Measurements from ENCODE around the gene CADM2.

CADM2 gene

DNA sequence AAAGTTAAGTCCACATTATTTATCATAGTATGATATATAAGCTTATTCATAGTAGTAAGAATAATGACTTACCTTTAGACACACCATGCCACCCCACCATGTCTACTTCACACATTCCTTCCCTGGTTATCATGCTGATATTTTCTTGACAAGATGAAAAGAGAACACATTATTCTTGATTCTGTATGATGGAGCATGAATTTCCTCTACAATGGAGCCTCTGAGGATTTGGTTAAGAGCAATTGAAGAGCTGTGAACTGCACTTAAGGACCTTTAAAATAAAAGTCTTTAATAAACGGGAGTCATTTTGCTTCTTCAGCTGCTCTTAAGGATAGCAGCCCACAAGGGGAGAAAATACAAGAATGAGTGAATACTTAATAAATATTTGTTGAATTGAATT is 226.7 kb downstream of the CADM2 start:
- no peak for DNase-seq (ENCODE audit: low read depth, low spot score)

DNA sequence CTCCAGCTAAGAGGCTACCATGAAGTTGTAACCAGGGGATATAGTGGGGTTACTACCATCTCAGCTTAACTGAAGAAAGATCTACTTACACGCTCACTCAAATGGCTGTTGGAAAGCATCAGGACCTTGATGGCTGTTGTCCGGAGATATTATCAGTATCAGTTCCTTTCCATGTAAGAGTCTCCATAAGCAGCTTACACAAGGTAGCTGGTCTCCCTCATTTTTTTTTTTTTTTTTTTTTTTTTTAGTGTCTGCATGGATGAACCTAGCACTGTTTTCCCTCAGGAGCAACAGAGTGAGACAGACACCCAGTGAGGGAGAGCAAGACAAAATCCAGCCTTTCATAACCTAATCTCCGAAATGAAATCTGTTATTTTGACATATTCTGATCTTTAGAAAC is 230.9 kb downstream of the CADM2 start:
- no peak for DNase-seq (ENCODE audit: low read depth, low spot score)

DNA sequence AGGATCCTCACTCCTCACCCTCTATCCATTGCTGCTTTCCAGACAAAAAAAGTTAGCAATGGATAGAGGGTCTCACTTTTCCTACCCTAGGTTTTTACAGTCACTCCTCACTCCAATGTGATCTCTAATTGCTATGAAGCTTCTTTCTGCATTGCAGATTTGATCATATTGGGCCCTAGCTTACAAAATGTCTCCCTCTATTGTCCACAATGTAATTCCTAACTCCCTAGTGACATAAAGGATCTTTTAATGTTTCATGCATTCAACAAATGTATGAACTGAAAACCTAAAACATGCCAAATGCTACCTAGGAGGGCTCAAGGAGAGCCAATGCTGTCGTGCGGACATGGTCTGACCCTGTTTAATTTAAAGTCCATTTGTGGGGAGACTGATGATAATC is 234.8 kb downstream of the CADM2 start:
- no peak for DNase-seq (ENCODE audit: low read depth, low spot score)

DNA sequence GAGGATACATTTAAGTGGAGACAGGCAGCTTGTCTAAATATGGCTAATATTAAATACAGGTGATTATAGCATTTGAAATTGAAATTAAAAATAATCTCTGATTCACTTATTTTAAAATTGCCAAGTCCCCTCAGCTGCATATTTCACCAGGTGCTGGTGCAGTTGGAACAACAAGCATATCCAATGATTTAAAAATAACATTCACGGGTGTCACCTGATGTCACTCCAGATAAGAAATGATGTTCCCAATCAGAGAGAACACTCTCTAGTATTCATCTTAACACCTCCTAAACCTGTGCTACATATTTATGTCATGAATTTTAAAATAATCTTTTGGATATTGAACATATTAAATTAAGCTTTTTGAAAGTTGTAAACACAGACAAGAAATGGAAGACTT is 249.9 kb downstream of the CADM2 start:
- DNase-seq (ENCODE audit: low read depth, low spot score) = no peak

DNA sequence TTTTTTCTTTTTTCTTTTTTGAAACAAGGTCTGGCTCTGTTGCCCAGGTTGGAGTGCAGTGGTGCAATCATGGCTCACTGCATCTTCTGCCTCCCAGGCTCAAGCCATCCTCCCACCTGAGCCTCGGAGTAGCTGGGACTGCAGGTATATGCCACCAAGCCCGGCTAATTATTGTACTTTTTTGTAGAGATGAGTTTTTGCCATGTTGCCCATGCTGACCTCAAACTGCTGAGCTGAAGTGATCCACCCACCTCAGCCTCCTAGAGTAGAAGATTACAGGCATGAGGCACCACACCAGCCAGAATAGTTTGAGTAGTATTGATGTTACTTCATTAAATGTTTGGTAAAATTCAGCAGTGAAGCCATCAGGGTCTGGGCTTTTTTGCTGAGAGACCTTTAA is 251.8 kb downstream of the CADM2 start:
- DNase-seq (ENCODE audit: low read depth, low spot score) = no peak

DNA sequence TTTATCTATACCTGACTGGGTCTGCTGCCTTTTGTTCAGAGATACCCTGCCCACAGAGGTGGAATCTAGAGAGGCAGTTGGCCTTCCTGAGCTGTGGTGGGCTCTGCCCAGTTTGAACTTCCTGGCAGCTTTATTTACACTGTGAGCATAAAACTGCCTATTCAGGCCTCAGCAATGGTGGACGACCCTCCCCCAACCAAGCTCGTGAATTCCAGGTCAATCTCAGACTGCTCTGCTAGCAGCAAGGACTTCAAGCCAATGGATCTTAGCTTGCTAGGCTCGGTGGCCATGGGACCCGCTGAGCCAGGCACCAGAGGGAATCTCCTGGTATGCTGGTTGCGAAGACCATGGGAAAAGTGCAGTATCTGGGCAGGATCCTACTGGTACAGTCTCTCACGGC is 270.2 kb downstream of the CADM2 start:
- DNase-seq (ENCODE audit: low read depth, low spot score) = no peak

DNA sequence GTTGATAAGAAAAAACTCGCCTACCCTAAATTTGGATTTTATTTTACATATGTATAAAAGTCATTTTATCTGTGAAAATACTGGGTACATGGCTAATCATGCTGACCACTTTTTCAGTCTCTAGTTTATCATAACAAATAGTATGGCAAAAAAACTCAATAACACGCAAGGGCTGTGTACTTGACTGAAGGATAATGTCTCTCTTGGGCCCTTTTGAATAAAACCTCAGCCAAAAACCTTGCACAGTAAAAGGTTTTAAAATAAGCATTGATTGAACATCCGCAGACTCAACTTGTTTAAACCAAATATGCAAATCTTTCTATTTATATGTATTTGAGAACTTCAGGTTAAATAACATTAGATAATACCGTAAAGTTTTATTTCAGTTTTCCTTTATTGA is 285.3 kb downstream of the CADM2 start:
- DNase-seq (ENCODE audit: low read depth, low spot score) = no peak

DNA sequence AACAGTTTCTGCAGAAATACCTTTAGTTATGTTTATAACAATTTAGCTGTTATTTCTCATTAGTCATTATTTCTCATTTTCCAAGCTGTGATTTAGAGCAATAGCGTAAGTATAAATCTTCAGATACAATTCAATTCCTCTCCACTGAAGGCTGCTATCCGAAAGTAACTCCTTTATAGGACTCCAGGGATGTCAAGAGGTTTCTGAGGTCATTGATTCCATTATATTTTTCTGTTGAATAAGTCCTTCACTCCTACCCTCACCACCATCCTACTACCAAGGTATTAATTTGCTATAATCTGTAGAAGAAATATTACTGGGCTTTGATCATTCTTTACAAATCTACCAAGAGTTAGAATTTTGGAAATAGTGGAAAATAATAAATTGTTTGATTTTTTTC is 285.7 kb downstream of the CADM2 start:
- no peak for DNase-seq (ENCODE audit: low read depth, low spot score)

DNA sequence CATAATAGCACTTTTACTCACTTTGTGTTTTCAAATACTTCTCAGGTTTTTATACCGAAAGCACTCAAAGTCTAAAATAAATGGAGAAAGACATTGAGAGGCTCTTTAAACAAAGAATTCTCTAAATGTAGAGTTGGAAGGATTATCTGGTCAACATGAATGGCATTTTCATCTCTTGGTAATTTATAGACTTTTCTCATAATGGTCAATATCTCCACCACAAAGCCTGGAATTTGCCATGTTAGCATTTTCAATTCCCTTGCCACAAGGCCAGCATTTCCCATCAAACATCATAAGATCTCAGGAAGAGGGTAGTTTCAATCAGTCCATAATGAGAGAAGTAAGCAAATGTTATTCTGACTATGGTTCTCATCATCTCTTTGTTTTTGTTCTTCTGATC is 293.0 kb downstream of the CADM2 start:
- no peak for DNase-seq (ENCODE audit: low read depth, low spot score)

DNA sequence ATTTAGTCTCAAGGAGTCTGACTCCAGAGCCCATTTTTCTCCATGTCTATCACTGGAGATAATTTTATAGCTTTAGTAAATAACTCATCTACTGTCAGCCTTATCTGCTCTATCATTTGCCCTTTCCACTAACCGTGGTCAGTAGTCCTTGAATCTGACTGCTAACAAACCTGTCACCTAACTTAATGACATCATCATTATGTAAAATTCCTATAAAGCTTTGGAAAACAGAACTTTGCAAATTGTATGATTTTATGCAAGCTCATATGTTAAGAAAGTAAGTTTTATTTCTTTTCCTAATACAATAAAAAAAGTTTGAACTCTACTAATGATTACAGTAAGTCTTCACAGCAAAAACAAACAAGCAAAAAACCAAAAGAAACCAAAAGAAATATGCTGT is 293.9 kb downstream of the CADM2 start:
- DNase-seq (ENCODE audit: low read depth, low spot score) = no peak

DNA sequence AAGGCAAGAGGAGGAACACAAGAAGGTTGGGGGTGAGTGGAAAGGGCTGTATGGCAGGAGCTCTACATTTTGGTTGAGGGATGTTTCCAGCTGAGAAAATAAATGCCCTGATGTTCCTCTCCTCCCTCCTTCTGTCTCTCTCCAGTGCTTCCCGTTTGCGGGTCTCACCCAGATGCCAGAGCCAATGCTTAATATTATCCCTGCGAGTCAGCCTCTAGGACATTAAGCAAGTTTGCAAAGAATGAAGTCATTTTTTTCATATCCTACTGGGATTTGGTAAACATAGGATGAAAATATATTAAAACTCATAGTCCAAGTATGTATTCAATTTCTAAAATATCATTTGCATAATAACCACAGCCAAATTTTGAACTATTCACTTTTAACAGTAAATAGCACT is 295.9 kb downstream of the CADM2 start:
- no peak for DNase-seq (ENCODE audit: low read depth, low spot score)

DNA sequence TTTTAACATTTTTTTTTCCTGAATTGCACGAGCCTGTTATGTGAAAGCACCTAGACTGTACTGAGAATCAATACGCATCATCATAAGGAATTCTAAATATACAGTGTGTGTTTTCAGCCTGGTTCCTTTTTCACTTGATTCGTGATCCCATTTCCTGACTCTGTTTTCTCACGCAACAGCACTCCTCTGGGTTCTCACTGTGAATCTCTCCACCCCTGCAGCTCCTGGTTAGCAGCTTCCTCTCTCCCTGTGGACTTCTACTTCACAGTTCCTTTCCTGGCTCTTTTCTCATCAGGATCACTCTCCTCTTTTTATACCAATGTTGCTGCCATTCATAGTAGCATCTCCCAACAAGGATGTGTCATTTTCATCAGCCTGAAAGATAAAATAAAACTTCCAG is 297.2 kb downstream of the CADM2 start:
- no peak for DNase-seq (ENCODE audit: low read depth, low spot score)

DNA sequence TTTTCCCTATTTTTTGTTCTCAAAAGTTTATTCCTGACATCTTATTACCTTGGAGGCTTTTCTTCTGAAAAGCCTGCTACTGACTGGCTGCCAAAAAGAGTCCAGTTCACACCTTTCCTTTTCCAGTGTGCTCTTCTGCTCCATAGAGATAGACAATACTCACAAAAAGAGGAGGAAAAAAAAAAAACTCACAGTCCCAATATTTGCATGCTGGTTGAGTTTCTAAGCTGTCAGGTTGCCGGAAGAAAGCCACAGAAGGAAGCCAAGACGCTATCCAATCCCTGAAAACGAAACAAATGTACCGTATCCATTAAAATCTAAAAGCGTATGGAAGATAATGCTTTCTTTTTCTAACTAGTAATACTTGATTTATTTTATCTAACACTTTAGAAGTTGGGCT is 299.5 kb downstream of the CADM2 start:
- DNase-seq (ENCODE audit: low read depth, low spot score) = peak; percentile 9

DNA sequence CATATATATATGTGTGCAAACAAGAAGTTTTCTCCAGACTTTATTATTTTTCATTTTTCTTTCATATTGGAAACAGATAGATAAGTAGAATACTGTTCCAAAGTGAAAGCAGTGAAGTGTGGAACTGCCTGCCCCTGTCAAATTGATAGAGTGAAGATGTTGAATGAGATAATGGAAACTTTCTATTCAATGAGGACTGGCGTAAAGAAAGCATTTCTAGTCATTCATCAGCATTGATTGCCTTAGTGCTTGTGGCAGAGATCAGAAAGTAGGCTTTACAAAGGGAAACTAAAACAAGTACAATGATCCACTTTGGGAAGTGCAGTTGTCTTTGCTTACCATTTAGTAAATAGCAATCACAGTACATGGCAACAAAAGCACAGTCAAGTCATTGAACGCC is 300.0 kb downstream of the CADM2 start:
- DNase-seq (ENCODE audit: low read depth, low spot score) = no peak

DNA sequence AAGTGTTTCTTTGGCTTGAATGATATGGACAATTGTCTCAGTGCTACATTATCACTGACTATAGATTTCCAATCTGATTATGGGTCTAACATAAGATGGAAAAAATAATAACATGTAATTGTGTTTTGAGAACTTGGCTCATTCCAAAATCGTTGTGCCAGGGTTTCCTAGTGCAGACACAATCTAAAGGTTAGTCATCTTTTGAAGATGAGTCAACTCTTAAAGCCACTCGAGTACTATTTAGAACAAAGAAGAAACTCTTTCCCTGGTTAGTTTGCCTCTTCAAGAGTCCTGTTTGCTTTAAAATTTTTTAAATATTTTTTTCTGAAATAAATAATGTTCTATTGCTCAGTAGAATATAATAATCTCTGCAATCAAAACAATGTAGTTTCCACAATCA is 301.0 kb downstream of the CADM2 start:
- DNase-seq (ENCODE audit: low read depth, low spot score) = no peak

DNA sequence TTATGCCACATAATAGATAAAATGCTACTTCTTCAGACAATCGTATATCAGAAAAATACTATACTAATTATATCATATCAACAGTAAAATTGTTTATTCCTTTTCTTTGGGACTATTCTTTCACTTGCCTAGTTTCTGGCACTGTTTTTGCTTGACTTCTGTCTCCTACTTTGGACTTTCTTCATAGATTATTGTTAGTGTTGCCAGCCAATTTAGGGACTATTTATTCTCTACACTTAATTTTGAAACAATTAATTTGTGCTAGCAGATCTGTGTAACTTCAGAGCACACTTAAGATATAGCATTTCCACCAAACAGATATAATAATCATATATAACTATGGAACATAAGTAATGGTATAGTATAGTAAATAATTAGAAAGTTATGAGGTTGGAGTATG is 305.6 kb downstream of the CADM2 start:
- DNase-seq (ENCODE audit: low read depth, low spot score) = no peak

DNA sequence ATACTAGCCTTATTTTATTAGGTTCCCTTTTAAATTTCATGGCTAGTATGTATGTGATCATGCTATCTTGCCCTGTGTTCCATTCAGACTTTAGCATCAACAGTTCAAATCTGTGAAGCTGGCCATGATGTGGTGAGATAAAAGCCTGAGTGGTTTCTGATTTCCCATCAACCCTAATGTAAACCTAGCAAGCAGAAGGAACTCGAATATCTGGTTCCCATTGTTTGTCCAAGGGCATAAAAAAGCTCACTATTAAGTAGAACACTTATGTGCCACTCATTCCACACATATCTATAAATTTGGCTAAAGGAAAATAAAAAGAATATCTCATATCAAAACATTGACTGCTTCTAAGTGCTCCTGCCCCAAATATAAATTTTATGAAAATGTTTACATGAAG is 311.7 kb downstream of the CADM2 start:
- no peak for DNase-seq (ENCODE audit: low read depth, low spot score)

DNA sequence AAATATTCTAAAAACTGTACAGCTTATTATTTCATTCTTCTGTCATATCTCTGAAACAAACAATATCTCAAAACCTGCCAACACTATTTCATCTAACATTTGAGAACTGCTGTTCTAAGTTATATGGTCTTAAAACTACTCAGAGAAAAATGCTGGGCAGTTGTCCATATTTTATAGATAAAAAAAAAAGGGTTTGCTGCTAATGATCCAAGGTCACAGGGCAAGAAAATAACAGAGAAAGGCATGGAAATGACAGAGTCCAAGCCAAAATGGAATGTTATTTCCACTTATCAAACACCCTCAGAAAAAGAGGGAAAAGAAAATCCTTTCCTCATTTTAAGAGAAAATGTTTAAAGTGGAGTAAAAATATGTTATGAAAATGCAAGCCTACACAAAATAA is 313.1 kb downstream of the CADM2 start:
- DNase-seq (ENCODE audit: low read depth, low spot score) = no peak

DNA sequence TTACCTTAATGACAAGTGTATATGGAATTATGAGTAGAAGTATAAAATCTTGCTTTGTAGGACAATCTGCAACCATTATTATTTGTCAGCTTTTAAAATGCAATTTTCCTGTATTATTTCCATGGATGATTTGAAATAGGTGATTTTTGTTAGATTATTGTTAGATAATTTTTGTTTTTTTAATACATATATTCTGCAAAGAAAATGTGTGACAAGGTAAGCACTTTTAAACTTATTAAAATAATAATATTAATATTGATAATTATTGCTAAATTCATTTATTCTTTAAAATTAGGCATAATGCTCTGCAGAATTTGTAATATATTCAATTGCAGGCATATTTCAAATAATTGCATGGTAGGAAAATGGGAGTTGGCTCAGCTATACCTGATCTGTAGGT is 329.5 kb downstream of the CADM2 start:
- DNase-seq (ENCODE audit: low read depth, low spot score) = no peak

DNA sequence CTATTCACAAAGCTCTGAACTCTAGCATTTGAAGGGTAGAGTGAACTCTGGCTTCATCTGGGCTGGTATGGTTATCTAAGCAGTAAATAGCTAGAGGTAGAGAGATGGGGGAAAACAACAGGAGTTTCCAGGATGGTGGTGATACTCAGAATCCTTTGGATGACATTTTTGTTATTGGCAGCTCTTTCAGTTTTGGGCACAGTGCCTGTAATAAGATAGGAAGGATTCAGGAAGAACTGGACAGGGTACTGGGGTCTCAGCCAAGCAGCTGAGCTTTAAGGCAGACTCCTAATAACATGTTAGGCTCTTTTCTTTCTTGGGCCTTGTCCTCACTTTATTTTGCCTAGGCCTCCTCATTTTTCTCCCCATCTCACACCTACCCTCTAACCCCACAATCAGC is 338.5 kb downstream of the CADM2 start:
- no peak for DNase-seq (ENCODE audit: low read depth, low spot score)

DNA sequence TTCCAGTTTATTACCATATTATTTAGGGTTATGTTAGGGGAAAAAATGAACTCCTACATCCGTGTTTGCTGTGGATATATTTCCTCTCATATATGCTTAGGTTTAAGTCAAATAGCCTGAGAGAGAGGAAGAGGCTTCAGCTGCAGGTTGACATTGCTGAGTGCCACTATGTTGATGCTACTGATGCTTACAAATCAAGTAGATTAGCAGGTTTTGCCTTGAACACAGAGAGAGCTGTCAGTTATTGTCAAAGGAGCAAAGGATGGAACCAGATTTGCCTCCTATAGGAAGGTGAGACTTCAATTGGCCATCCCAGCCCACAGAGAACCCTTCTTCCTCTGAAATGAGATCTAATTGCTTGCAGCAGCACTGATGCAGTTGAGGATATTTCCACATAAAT is 339.2 kb downstream of the CADM2 start:
- DNase-seq (ENCODE audit: low read depth, low spot score) = no peak

DNA sequence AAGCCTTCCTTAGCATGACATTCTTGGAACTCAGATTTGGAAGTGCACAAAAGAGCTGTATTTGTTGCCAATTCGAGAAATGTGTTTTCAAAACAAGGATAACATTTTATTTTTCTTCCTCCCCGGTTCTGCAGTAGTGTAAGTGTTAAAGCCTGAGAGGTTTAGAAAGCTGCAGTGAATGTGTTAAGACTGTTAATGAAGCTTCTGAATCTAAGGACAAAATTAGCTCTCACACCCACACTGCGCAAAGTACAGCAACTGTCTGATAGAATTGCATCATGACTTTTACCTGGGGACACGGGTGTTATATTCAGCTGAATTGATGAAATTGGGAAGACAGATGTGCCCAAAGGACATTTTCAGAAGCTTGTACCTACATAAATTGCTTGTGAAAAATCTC is 344.4 kb downstream of the CADM2 start:
- DNase-seq (ENCODE audit: low read depth, low spot score) = peak; percentile 0

DNA sequence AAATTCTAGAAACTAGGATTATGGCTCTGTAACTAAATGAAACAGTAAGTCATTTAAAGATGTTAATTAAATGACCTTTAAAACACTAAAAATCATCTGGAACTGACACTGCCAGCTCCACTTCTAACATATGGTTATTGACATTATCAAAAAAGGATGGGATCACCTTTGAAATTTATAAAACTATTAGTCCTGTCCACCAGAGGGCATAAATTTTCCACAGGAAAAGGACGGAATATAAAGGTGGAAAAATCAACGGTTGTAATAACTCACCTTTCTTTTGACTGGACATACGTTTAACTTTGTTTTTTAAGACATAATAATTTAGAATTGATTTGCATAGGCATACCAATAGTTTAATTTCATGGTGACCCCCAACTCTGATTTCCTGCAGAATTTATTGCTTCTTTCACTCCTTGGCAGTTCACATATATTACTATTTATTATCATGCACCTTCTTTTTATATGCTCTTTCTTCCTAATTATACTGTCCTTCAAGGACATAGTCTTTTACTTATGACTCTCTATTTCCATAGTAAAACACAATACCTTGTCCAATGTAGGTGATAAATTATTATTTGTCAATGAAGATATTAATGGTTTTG is 345.7 kb downstream of the CADM2 start:
- DNase-seq (ENCODE audit: low read depth, low spot score) = peak; percentile 14

DNA sequence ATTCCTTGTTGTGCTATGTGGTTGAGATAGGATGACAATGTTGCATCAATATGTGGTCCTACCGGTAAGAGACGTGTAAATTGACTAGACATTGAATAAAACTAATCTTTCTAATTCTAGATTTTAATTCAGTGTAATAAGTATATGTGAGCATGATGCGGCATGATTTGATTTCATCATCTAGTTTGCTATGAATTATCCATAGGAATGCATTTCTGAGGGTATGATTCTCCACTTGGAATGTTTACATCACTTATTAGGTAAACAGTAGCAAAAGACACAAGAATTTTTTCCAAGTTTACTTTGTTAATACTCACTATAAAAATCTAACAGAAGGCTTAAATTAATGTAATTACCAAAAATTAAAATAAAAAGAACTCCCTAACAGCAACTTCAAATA is 353.5 kb downstream of the CADM2 start:
- DNase-seq (ENCODE audit: low read depth, low spot score) = no peak

DNA sequence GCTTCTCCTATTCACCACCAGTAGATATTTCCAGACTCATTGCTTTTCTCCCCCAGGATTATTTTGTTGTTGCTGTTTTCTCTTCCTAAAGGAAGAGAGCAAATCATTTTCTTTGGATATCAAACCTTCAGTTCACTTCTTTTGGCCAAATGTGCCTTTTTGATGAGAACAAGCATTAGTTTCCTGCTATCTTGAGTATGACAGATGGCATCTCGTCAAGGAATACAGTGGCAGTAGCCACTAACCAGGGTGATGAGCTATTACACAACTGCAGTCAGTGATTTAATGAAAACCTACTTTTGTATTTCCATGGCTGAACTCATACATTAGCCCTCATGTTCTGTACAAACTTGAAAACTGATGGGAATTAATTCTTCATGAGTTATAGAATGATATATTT is 354.6 kb downstream of the CADM2 start:
- no peak for DNase-seq (ENCODE audit: low read depth, low spot score)

Measured in astrocyte of the hippocampus (primary cell).